H1 (cell line): Measurements from ENCODE around the gene ACTA2. TPM values are rescaled to one million over a fixed set of nuclear protein-coding genes. Genes with fewer than 3 reads are reported as not detected.

ENCODE experiments used
- CTCF ChIA-PET: fragments of 300-600 bp; sonication (Branson Sonifier 250); formaldehyde crosslinking; loops from one replicate; lab custom pipeline; 2021; ENCODE audit not compliant: partially characterized antibody; lab: Charles Lee
- POLR2A ChIA-PET: fragments of 300-600 bp; sonication (Branson Sonifier 250); formaldehyde crosslinking; loops from one replicate; lab custom pipeline; 2021; ENCODE audit warnings: inconsistent platforms; ENCODE audit not compliant: partially characterized antibody; lab: Charles Lee
- DNase-seq, 2 experiments: peaks; one replicate each; pipeline versions ENCODE4 v3.0.0 to v3.0.0-alpha.2; 2010 to 2022; ENCODE audit warnings: low spot score in 2 of 2, low read depth in 1 of 2, mixed read lengths in 1 of 2
- FAIRE-seq: peaks from 2 replicates; lab custom pipeline; 2011; peaks lifted over from hg19 to GRCh38; lab: Jason Lieb, UNC
- H2AFZ ChIP-seq: 2 replicates; pipeline ENCODE4 v1.8.1; 2012; ENCODE audit warnings: low read length, inconsistent platforms
- H2AK5ac ChIP-seq: 2 replicates; pipeline ENCODE4 v1.6.1; 2013; ENCODE audit warnings: low read depth, low read length
- H2BK120ac ChIP-seq: replicated peaks from 2 replicates; pipeline ENCODE3; 2013; ENCODE audit warnings: low read depth, low read length, inconsistent platforms
- H2BK12ac ChIP-seq: 2 replicates; pipeline ENCODE4 v1.6.1; 2013; ENCODE audit warnings: low read depth, low read length
- H2BK15ac ChIP-seq: 2 replicates; pipeline ENCODE4 v1.6.1; 2013; ENCODE audit warnings: low read length
- H2BK20ac ChIP-seq: 2 replicates; pipeline ENCODE4 v1.6.1; 2013; ENCODE audit warnings: low read length
- H2BK5ac ChIP-seq: 2 replicates; pipeline ENCODE4 v1.6.1; 2013; ENCODE audit warnings: low read depth, low read length
- H3K14ac ChIP-seq: 2 replicates; pipeline ENCODE4 v1.6.1; 2013; ENCODE audit warnings: inconsistent platforms; ENCODE audit not compliant: insufficient read length
- H3K18ac ChIP-seq: 2 replicates; pipeline ENCODE4 v1.6.1; 2013; ENCODE audit warnings: low read length; ENCODE audit errors: extremely low read depth
- H3K23ac ChIP-seq: 2 replicates; pipeline ENCODE4 v1.6.1; 2013; ENCODE audit warnings: inconsistent platforms; ENCODE audit not compliant: insufficient read length
- H3K23me2 ChIP-seq: 2 replicates; pipeline ENCODE4 v1.6.1; 2013; ENCODE audit warnings: low read depth, low read length
- H3K27ac ChIP-seq: 2 replicates; pipeline ENCODE4 v1.6.1; 2011; ENCODE audit warnings: low read depth, low read length, inconsistent platforms
- H3K27me3 ChIP-seq, 4 experiments: replicated peaks in 1 of 4; 1 replicate in 1 of 4; 2 replicates in 3 of 4; pipeline versions ENCODE4 v1.6.1 to v1.8.1; 2011 to 2013; ENCODE audit warnings: low read length in 3 of 4, mild to moderate bottlenecking in 3 of 4, inconsistent platforms in 2 of 4, mixed read lengths in 2 of 4, moderate library complexity in 1 of 4; ENCODE audit not compliant: control insufficient read depth in 3 of 4, insufficient read depth in 3 of 4; ENCODE audit errors: extremely low read depth in 1 of 4
- H3K36me3 ChIP-seq, 4 experiments: 2 replicates each; pipeline versions ENCODE4 v1.6.1 to v1.8.1; 2011 to 2013; ENCODE audit warnings: mild to moderate bottlenecking in 4 of 4, low read length in 3 of 4, moderate library complexity in 2 of 4, control low read depth in 1 of 4, inconsistent platforms in 1 of 4; ENCODE audit not compliant: insufficient read depth in 4 of 4, control insufficient read depth in 2 of 4
- H3K4ac ChIP-seq: replicated peaks from 2 replicates; pipeline ENCODE3; 2013; ENCODE audit warnings: low read length, low read depth, mixed read lengths, inconsistent platforms; ENCODE audit not compliant: insufficient read length
- H3K4me1 ChIP-seq, 4 experiments: replicated peaks in 1 of 4; 1 replicate in 1 of 4; 2 replicates in 3 of 4; pipeline versions ENCODE4 v1.6.1 to v1.8.1; 2011 to 2013; ENCODE audit warnings: low read length in 3 of 4, inconsistent platforms in 2 of 4, mixed read lengths in 1 of 4; ENCODE audit not compliant: insufficient read depth in 4 of 4, control insufficient read depth in 3 of 4
- H3K4me2 ChIP-seq, 2 experiments: 2 replicates each; pipeline versions ENCODE4 v1.6.1 to v1.8.1; 2011 to 2013; ENCODE audit warnings: low read depth in 2 of 2, low read length in 2 of 2, control low read depth in 1 of 2, inconsistent platforms in 1 of 2, mild to moderate bottlenecking in 1 of 2; ENCODE audit not compliant: insufficient read depth in 1 of 2
- H3K4me3 ChIP-seq, 4 experiments: fragments of 200-600, 300-600 bp in 1 of 4; sonication (generic), shearing (Covaris generic), sonication (Bioruptor Twin) in 1 of 4; 2 replicates each; pipeline versions ENCODE4 v1.5.1 to v1.8.1; 2011 to 2016; ENCODE audit warnings: low read length in 4 of 4, low read depth in 3 of 4, control low read depth in 2 of 4, inconsistent platforms in 2 of 4, mild to moderate bottlenecking in 2 of 4, mixed read lengths in 1 of 4, moderate library complexity in 1 of 4; ENCODE audit not compliant: insufficient read depth in 2 of 4; ENCODE audit errors: extremely low read depth in 1 of 4
- H3K56ac ChIP-seq: replicated peaks from 2 replicates; pipeline ENCODE3; 2013; ENCODE audit warnings: low read depth, mild to moderate bottlenecking, mixed read lengths, low read length, inconsistent platforms; ENCODE audit not compliant: insufficient read length
- H3K79me1 ChIP-seq: 2 replicates; pipeline ENCODE4 v1.6.1; 2013; ENCODE audit warnings: low read depth, low read length, control low read depth
- H3K79me2 ChIP-seq, 2 experiments: 2 replicates each; pipeline versions ENCODE4 v1.6.1 to v1.8.1; 2012 to 2013; ENCODE audit warnings: low read length in 2 of 2, mild to moderate bottlenecking in 2 of 2, inconsistent platforms in 1 of 2; ENCODE audit not compliant: insufficient read depth in 2 of 2, control insufficient read depth in 1 of 2
- H3K9ac ChIP-seq, 4 experiments: replicated peaks in 1 of 4; 1 replicate in 1 of 4; 2 replicates in 3 of 4; pipeline versions ENCODE4 v1.6.1 to v1.8.1; 2011 to 2013; ENCODE audit warnings: low read depth in 3 of 4, low read length in 3 of 4, control low read depth in 2 of 4, mild to moderate bottlenecking in 2 of 4, moderate library complexity in 2 of 4, inconsistent platforms in 1 of 4; ENCODE audit errors: extremely low read depth in 1 of 4
- H3K9me3 ChIP-seq, 2 experiments: 2 replicates each; pipeline versions ENCODE4 v1.6.1 to v1.8.1; 2012 to 2013; ENCODE audit warnings: mild to moderate bottlenecking in 2 of 2, moderate library complexity in 2 of 2, control low read depth in 1 of 2, inconsistent platforms in 1 of 2, low read depth in 1 of 2, low read length in 1 of 2, mixed read lengths in 1 of 2; ENCODE audit not compliant: insufficient read depth in 2 of 2
- H4K20me1 ChIP-seq, 2 experiments: replicated peaks in 1 of 2; 2 replicates each; pipeline versions ENCODE3 to v1.8.1; 2011 to 2013; ENCODE audit warnings: inconsistent platforms in 2 of 2, low read length in 2 of 2, mild to moderate bottlenecking in 1 of 2; ENCODE audit not compliant: insufficient read depth in 2 of 2, control insufficient read depth in 1 of 2
- H4K5ac ChIP-seq: 2 replicates; pipeline ENCODE4 v1.6.1; 2013; ENCODE audit warnings: low read length, low read depth, mixed read lengths, inconsistent platforms; ENCODE audit not compliant: insufficient read length
- H4K8ac ChIP-seq: 2 replicates; pipeline ENCODE4 v1.8.0; 2013; ENCODE audit warnings: mild to moderate bottlenecking, moderate library complexity, low read length, inconsistent platforms; ENCODE audit not compliant: insufficient read depth; ENCODE audit errors: extremely low read depth
- H4K91ac ChIP-seq: replicated peaks from 2 replicates; pipeline ENCODE3; 2013; ENCODE audit warnings: low read length, mixed read lengths, inconsistent platforms; ENCODE audit not compliant: insufficient read length
- CTBP2 ChIP-seq: IDR thresholded peaks from 2 replicates; pipeline ENCODE4 v1.7.0; 2011; ENCODE audit warnings: borderline replicate concordance, mild to moderate bottlenecking, moderate library complexity, mixed read lengths, low read length; ENCODE audit not compliant: insufficient read depth, insufficient read length
- JUND ChIP-seq: IDR thresholded peaks from 2 replicates; pipeline ENCODE4 v1.6.1; 2011; ENCODE audit warnings: mild to moderate bottlenecking, improper control_type of control experiment, low read length
- SP4 ChIP-seq: IDR thresholded peaks from 2 replicates; pipeline ENCODE4 v1.6.1; 2012; ENCODE audit warnings: low read length, inconsistent platforms
- polyA plus RNA-seq, 7 experiments: library from polyadenylated mRNA; depleted of rRNA in 3 of 7; stranded (reverse) in 5 of 7; unstranded in 2 of 7; fragments of >200 nt in 5 of 7; fragments of 200-250 nt in 2 of 7; gene quantifications; 1 replicate in 5 of 7; 2 replicates in 1 of 7; 4 replicates in 1 of 7; pipeline versions ENCODE4 v1.2.1 to v1.2.3, GENCODE V29; 2011 to 2013; ENCODE audit warnings: missing spikeins in 2 of 7, mixed read lengths in 2 of 7
- small RNA-seq: library from polyadenylated mRNA; stranded (forward); fragments of <200 nt; extraction: miRNeasy Mini kit (QIAGEN cat#:217004); gene quantifications from one replicate; pipeline ENCODE3, GENCODE V24; 2013; ENCODE audit not compliant: insufficient read depth
- total RNA-seq: library from RNA; stranded (reverse); fragmentation: NEBNext Ultra II Directional; extraction: Animal tissue kit (Norgen Biotek cat#: 25700); gene quantifications from 2 replicates; pipeline ENCODE4 v1.2.1, GENCODE V29; 2021

The ACTA2 gene
- total and polyA plus RNA-seq, 2 of the 8 experiments (the other 6 are each of a cell fraction or from before 2014, with no cell fraction given): 3.5 to 8.9 TPM

DNA sequence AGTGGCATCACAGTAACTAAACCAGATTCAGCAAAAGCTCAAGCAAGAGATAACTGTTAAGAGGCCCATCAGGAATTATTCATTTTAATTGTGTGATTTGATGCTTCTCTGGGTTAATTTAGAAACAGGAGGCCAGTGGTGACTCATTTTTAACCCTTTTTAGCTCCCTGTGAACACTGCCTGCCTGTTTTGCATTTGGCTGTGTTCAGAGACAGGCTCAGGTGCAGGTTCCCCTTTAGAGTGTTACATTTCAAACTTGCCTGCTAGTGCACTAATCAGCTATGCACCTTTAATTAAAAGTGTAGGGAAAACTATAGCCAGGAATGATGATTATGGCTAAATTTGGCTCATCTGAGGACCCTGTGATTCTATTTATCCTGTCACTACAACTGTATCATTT lies 66.0 kb downstream of the ACTA2 start:
- no peaks in the 10 kb centered on the region for H3K9me3 ChIP-seq
- no peak overlapping the region for H2BK120ac ChIP-seq
- ChIA-PET POLR2A (no interaction called here), CTCF (interaction anchor here (1.2 to 2.4 kb wide), 2 partner anchors 47 to 50 kb away, joined by 5 to 16 read pairs; no protein-coding TSS in a partner anchor)
- H4K5ac ChIP-seq: no peak overlapping the region
- H3K79me2 ChIP-seq: no peaks in the 10 kb centered on the region
- TF ChIP-seq JUND (peak; percentile 87), SP4 (no peak), CTBP2 (no peak)
- H2BK5ac ChIP-seq: no peak overlapping the region
- H4K8ac ChIP-seq: no peak overlapping the region
- H4K20me1 ChIP-seq: no peaks in the 10 kb centered on the region
- no peak overlapping the region for H3K18ac ChIP-seq
- no peak overlapping the region for H3K56ac ChIP-seq
- H3K23ac ChIP-seq: no peak overlapping the region
- no peak overlapping the region for H4K91ac ChIP-seq
- H3K4me2 ChIP-seq: no peak overlapping the region
- no peak overlapping the region for H3K9ac ChIP-seq
- no peak overlapping the region for H3K4me3 ChIP-seq
- H3K27ac ChIP-seq: no peak overlapping the region
- H2BK15ac ChIP-seq: no peak overlapping the region
- H3K14ac ChIP-seq: no peak overlapping the region
- H3K36me3 ChIP-seq: no peaks in the 10 kb centered on the region
- FAIRE-seq (no peak), DNase-seq (no peak)
- no peak overlapping the region for H2AFZ ChIP-seq
- H2AK5ac ChIP-seq: no peak overlapping the region
- H3K79me1 ChIP-seq: no peaks in the 10 kb centered on the region
- H2BK20ac ChIP-seq: no peak overlapping the region
- H3K4me1 ChIP-seq: no peaks in the 10 kb centered on the region; a peak in 1 of 7 replicates
- H3K27me3 ChIP-seq: no peaks in the 10 kb centered on the region
- H3K23me2 ChIP-seq: no peaks in the 10 kb centered on the region
- H3K4ac ChIP-seq: no peak overlapping the region
- H2BK12ac ChIP-seq: no peak overlapping the region

Small RNA genes lying within 50 kb of the gene (small RNA-seq; reads per million reads assigned to genes)
- gene RF02116: not detected

Other genes starting within 250 kb of the ACTA2 start
- gene LIPK, start 246.5 kb downstream of the ACTA2 start, total RNA-seq: not detected in 2 replicates
- not detected in 2 replicates for gene LIPK, start 246.5 kb downstream of the ACTA2 start, polyA plus RNA-seq (2011; rRNA removed)
- gene LIPN, start 192.8 kb downstream of the ACTA2 start, total RNA-seq: not detected in 2 replicates
- gene LIPN, start 192.8 kb downstream of the ACTA2 start, polyA plus RNA-seq (2011; rRNA removed): not detected in 2 replicates
- not detected in 2 replicates for gene LIPM, start 150.0 kb downstream of the ACTA2 start, total RNA-seq
- not detected in 2 replicates for gene LIPM, start 150.0 kb downstream of the ACTA2 start, polyA plus RNA-seq (2011; rRNA removed)
- gene ANKRD22, start 100.9 kb downstream of the ACTA2 start, total RNA-seq: not detected in 2 replicates
- 0.05 and 0.68 TPM in 2 replicates for gene ANKRD22, start 100.9 kb downstream of the ACTA2 start, polyA plus RNA-seq (2011; rRNA removed)
- gene STAMBPL1, start 72.5 kb downstream of the ACTA2 start, total RNA-seq: 5.5 and 6.5 TPM in 2 replicates
- gene STAMBPL1, start 72.5 kb downstream of the ACTA2 start, polyA plus RNA-seq (2011; rRNA removed): 5.5 and 8.1 TPM in 2 replicates
- gene FAS, start 38.0 kb upstream of the ACTA2 start, total RNA-seq: 4.0 and 5.4 TPM in 2 replicates
- 3.7 and 6.7 TPM in 2 replicates for gene FAS, start 38.0 kb upstream of the ACTA2 start, polyA plus RNA-seq (2011; rRNA removed)